Glutamatergic neuron (in vitro differentiated cells): ENCODE data around the gene OBP2B. TPM values are rescaled to one million over a fixed set of nuclear protein-coding genes. Genes with fewer than 3 reads are reported as not detected.

Source experiments
- DNase-seq: peaks from one replicate; pipeline ENCODE4 v3.0.0; 2022
- H3K27ac Mint-ChIP-seq: one replicate; pipeline ENCODE4 v1.8.0; 2020; ENCODE audit warnings: mild to moderate bottlenecking, mixed read lengths, inconsistent platforms; ENCODE audit not compliant: unreplicated experiment
- H3K27me3 Mint-ChIP-seq: one replicate; pipeline ENCODE4 v1.8.0; 2020; ENCODE audit warnings: mild to moderate bottlenecking, moderate library complexity, mixed read lengths, inconsistent platforms; ENCODE audit not compliant: unreplicated experiment
- H3K36me3 Mint-ChIP-seq: one replicate; pipeline ENCODE4 v1.8.0; 2020; ENCODE audit warnings: mild to moderate bottlenecking, mixed read lengths, inconsistent platforms; ENCODE audit not compliant: unreplicated experiment
- H3K4me1 Mint-ChIP-seq: one replicate; pipeline ENCODE4 v1.8.0; 2020; ENCODE audit warnings: mild to moderate bottlenecking, low read depth, mixed read lengths, inconsistent platforms; ENCODE audit not compliant: unreplicated experiment
- H3K4me3 Mint-ChIP-seq: one replicate; pipeline ENCODE4 v1.8.0; 2020; ENCODE audit warnings: mild to moderate bottlenecking, mixed read lengths, inconsistent platforms; ENCODE audit not compliant: unreplicated experiment
- H3K9me3 Mint-ChIP-seq: one replicate; pipeline ENCODE4 v1.8.0; 2020; ENCODE audit warnings: mild to moderate bottlenecking, moderate library complexity, mixed read lengths, inconsistent platforms; ENCODE audit not compliant: unreplicated experiment
- total RNA-seq: library from RNA; stranded (reverse); fragmentation: NEBNext Ultra II Directional; extraction: Animal tissue kit (Norgen Biotek cat#: 25700); gene quantifications from one replicate; pipeline ENCODE4 v1.2.1, GENCODE V29; 2021; ENCODE audit not compliant: unreplicated experiment
- TF ChIP-seq, protein P1 (sequence below): fragments of 200-600 bp; sonication (generic); IDR thresholded peaks from one replicate; pipeline ENCODE4 v1.5.0; 2021; ENCODE audit not compliant: partially characterized antibody, unreplicated experiment

The OBP2B gene
- total RNA-seq, 1 donor from 2014 or later: not detected

DNA sequence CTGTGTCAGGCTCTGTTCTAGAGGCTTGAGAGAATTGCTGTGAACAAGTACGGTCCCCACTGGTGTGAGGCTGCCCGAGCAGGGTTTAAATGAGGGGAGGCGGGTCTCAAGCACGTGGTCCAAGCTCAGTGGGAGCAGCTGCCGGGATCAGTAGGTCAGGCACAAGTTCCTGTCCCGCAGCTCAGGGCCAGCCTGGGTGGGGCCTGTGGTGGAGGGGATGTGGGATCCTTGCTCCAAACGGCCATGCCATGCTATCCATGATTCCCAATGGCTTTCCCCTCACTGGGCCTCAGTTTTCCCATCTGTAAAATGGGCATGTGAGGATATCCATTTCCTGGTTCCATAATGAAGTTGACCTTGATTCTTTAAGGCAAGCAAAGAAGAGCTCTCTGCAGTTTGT is 17.1 kb downstream of the OBP2B start:
- H3K27ac Mint-ChIP-seq: no peak overlapping the region
- DNase-seq: no peak
- TF ChIP-seq, protein P1, sequence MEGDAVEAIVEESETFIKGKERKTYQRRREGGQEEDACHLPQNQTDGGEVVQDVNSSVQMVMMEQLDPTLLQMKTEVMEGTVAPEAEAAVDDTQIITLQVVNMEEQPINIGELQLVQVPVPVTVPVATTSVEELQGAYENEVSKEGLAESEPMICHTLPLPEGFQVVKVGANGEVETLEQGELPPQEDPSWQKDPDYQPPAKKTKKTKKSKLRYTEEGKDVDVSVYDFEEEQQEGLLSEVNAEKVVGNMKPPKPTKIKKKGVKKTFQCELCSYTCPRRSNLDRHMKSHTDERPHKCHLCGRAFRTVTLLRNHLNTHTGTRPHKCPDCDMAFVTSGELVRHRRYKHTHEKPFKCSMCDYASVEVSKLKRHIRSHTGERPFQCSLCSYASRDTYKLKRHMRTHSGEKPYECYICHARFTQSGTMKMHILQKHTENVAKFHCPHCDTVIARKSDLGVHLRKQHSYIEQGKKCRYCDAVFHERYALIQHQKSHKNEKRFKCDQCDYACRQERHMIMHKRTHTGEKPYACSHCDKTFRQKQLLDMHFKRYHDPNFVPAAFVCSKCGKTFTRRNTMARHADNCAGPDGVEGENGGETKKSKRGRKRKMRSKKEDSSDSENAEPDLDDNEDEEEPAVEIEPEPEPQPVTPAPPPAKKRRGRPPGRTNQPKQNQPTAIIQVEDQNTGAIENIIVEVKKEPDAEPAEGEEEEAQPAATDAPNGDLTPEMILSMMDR: no peak
- no peak overlapping the region for H3K4me3 Mint-ChIP-seq
- H3K36me3 Mint-ChIP-seq: no peaks in the 10 kb centered on the region
- H3K27me3 Mint-ChIP-seq: peaks cover 3% of the 10 kb centered on the region
- H3K4me1 Mint-ChIP-seq: peaks cover 8% of the 10 kb centered on the region
- H3K9me3 Mint-ChIP-seq: peaks cover 4% of the 10 kb centered on the region

DNA sequence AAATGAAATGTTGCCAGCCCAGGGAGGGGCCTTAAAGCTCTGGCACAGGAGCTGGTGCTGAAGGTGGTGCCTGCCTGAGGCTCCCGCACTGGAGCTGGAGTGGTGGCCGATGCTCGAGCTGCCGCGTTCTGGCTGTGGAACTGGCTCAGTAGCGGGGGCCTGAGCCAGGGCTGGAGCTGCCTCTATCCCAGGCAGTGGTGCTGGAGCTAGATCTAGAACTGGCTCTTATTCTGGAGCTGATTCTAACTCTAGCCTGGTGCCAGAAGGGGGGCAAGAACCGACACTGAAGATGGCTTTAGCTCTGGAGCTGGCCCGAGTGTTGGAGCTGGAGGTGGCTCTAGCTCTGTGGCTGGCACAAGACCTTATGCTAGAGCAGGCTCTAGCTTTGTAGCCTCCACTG is 19.2 kb downstream of the OBP2B start:
- peaks cover 4% of the 10 kb centered on the region for H3K9me3 Mint-ChIP-seq
- H3K27me3 Mint-ChIP-seq: peaks cover 7% of the 10 kb centered on the region
- DNase-seq: no peak
- no peak overlapping the region for H3K4me3 Mint-ChIP-seq
- H3K27ac Mint-ChIP-seq: no peak overlapping the region
- H3K36me3 Mint-ChIP-seq: no peaks in the 10 kb centered on the region
- TF ChIP-seq, protein P1: no peak
- H3K4me1 Mint-ChIP-seq: peaks cover 8% of the 10 kb centered on the region

DNA sequence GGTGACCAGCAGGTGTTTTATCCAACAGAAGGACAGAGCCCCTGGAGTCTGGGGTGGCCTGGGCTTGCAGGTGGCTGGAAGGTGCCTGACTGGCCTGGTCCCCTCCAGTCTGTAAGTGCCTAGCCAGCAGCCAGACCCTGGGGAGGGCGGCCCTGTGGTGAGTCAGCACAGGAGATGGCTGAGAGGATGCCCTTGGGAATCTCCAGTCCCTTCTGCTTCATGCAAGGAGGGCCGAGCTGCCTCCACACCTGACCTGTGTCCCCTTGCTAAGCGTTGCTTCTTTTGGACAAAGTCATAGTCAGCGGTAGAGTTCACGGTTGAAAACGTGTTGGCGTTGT is 20.2 kb downstream of the OBP2B start:
- peak overlapping the region; percentile 1 for H3K4me3 Mint-ChIP-seq
- peaks cover 4% of the 10 kb centered on the region for H3K9me3 Mint-ChIP-seq
- H3K4me1 Mint-ChIP-seq: peaks cover 8% of the 10 kb centered on the region
- no peak for DNase-seq
- H3K27me3 Mint-ChIP-seq: peaks cover 7% of the 10 kb centered on the region
- TF ChIP-seq, protein P1: no peak
- H3K36me3 Mint-ChIP-seq: no peaks in the 10 kb centered on the region
- H3K27ac Mint-ChIP-seq: no peak overlapping the region

DNA sequence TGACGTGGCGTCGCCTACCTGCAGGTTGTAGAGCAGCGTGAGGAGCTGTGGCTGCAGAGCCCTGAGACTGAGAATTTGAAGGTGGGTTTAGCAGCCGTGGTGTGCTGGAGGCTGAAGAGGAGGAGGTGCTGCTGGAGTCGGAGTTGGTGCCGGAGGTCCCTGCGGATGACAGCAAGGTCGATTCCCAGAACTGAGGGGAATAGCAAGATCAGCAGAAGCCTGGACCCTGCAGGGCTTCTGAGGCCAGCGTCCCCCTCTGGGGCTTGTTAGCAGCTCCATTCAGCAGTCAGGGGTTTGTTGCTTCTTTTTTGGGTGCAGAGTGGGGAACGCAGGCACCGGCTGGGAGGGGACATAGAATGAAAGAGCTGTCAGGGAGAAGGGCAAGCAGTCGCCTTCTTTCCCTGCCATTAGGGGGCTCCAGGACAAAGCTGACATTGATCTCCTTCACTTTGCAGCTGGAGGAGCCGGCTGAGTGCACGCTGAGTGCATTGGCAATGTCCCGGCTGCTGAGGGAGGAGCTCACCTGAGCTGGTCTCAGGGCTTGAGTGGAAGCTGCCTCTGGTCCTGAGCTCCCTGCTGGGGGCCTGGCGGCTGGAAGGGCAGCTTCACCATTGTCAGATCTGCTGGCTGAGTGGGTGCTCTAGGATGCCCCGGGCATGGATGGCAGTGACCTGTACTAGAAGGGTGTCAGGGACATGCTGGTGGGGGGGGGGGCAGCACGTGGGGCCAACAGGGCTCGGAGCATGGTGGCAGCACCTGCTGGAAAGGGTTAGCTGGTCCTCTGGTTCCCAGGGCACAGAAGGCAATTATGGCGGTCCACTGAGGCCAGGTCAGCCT is 20.8 kb downstream of the OBP2B start:
- TF ChIP-seq, protein P1: peak; percentile 19
- Mint-ChIP-seq H3K4me1 (peaks cover 8% of the 10 kb centered on the region), H3K9me3 (peaks cover 4% of the 10 kb centered on the region), H3K27ac (no peak overlapping the region), H3K4me3 (no peak overlapping the region), H3K27me3 (peaks cover 10% of the 10 kb centered on the region), H3K36me3 (no peaks in the 10 kb centered on the region)
- DNase-seq: peak; percentile 66

DNA sequence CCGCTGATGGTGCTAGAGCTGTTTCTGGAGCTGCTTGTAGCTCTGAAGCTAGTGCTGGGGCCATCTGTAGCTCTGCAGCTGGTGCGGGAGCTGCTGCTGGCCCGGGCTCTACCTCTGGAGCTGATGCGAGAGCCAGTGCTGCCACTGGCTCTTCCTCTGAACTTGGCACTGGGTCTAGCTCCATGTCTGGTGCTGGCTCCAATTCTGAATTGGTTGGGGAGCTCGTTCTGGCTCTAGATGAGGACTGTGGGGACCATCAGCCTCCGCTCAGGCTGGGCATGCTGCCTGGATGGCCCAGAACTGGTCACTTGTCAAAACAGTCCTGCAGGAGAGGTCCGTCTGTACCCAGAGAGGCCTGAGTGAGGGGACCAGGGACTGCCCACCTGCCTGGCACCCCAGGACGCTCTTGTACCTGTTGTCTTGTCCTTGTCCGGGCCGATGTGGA is 21.5 kb downstream of the OBP2B start:
- Mint-ChIP-seq H3K27ac (no peak overlapping the region), H3K9me3 (peaks cover 4% of the 10 kb centered on the region)

More for the DNA sequence above, 21.5 kb downstream of the OBP2B start:
- DNase-seq: no peak
- no peak overlapping the region for H3K4me3 Mint-ChIP-seq
- H3K27me3 Mint-ChIP-seq: peaks cover 10% of the 10 kb centered on the region
- TF ChIP-seq, protein P1: no peak
- H3K36me3 Mint-ChIP-seq: no peaks in the 10 kb centered on the region
- peaks cover 8% of the 10 kb centered on the region for H3K4me1 Mint-ChIP-seq
